ENCODE data around the gene CADPS2. TPM values are rescaled to one million over a fixed set of nuclear protein-coding genes. Genes with fewer than 3 reads are reported as not detected.

The CADPS2 gene
- polyA plus RNA-seq (2012; ENCODE audit: low read depth, missing spikeins) = 0.03 TPM

DNA sequence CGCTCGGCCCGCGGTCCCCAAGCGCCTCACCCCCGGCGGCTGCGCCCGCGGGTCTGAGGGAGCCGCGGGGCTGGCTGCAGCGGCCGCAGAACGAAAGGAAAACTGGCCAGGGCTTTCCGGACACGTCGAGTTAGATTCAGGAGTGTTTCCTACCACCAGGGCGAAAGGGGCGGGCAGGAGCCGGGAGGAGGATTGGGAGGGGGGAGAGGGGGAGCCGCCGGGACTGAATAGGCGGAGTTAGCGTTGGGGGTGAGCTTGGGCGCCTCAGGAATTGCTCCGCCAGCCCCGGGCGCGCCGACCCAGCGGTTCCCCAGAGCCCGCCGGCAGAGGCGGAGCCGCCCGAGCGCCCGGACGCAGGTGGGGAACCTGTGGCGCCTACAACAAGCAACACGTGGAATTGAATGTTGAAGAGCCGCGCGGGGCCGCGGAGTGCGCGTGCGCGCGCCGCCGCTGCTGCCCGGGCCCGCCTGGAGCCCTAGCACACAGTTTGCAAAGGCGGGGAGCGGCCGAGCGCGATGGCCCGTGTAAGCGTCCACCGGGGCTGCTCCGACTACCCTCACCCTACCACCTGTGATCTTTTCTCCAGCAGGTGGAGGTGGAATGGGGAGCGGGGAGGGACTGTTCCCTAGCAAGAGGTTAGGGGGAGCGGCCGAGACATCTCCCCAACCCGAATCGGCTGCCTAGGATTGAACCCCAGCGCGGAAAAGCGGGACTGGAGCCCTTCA is at the start of gene CADPS2:
TSS of gene CADPS2 (minus strand) at position 104 of the 725 bp plus-strand sequence. CDS start 123 bp downstream, outside the sequence.
- TF ChIP-seq TAF1 (IDR thresholded peaks at IDR 0.05; ENCODE audit: low read depth, low read length) (no peak), SPI1 (IDR thresholded peaks at IDR 0.05; ENCODE audit: low read depth, low read length) (no peak), PAX5 (IDR thresholded peaks at IDR 0.05; ENCODE audit: insufficient read depth, low read length, severe bottlenecking) (no peak), POU2F2 (IDR thresholded peaks at IDR 0.05; ENCODE audit: low read depth, low read length) (no peak), POLR2AphosphoS5 (IDR thresholded peaks at IDR 0.05; ENCODE audit: low read depth, low read length) (no peak), POLR2A (IDR thresholded peaks at IDR 0.05; ENCODE audit: low read depth, low read length) (no peak)
- DNase-seq (ENCODE audit: insufficient read length, low spot score) (peak; percentile 53), FAIRE-seq (no peak)

DNA sequence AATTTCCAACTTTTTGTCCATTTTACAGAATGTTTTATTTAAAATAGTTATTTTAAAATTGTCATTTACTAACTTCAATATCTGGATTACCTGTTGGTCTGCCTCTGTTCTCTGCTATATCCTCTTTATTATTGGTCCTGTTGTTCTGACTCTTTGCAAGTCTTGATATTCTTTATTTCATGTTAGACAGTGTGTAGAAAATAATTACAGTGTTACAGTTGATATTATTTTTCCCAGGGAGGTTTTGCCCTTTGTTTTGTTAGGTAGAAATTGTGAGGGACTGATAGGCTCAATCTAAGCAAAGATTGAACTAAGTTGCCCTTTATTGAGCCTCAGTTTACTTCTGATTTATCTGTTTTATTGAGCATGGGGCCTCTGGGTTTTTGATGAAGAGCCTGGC is 49.4 kb upstream of the CADPS2 start:
- DNase-seq (ENCODE audit: insufficient read length, low spot score) (no peak), FAIRE-seq (no peak)
- TF ChIP-seq POLR2A (IDR thresholded peaks at IDR 0.05; ENCODE audit: low read depth, low read length) (no peak), POLR2AphosphoS5 (IDR thresholded peaks at IDR 0.05; ENCODE audit: low read depth, low read length) (no peak), SPI1 (IDR thresholded peaks at IDR 0.05; ENCODE audit: low read depth, low read length) (no peak), TAF1 (IDR thresholded peaks at IDR 0.05; ENCODE audit: low read depth, low read length) (no peak), PAX5 (IDR thresholded peaks at IDR 0.05; ENCODE audit: insufficient read depth, low read length, severe bottlenecking) (no peak), POU2F2 (IDR thresholded peaks at IDR 0.05; ENCODE audit: low read depth, low read length) (no peak)

DNA sequence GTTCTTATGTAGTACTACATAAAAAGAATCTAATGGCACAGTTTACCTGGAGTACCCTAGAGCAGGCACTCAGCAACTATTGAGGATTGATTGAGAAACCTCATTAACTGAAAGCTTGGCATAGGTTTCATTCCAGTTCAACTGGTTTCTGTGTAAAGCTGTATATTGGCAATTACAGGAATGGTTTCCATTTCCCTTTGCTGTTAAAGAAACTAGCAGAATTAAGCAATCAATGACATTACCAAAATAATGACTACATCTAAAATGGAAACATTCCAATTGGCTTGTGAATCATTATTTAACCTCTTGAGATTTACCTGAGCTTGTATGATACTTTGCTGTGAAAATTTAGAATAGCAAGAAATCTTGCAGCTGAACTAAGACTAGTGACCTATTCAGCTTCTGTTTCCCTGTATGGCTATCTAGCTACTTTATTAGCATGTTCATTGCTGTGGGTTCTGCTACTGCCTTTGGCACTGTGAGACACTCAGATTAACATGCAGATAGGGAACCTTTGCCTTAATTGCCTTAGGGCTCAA is 33.5 kb upstream of the CADPS2 start:
- no peak for TF ChIP-seq SPI1 (IDR thresholded peaks at IDR 0.05; ENCODE audit: low read depth, low read length)
- no peak for TF ChIP-seq POLR2A (IDR thresholded peaks at IDR 0.05; ENCODE audit: low read depth, low read length)
- no peak for TF ChIP-seq TAF1 (IDR thresholded peaks at IDR 0.05; ENCODE audit: low read depth, low read length)
- no peak for TF ChIP-seq POLR2AphosphoS5 (IDR thresholded peaks at IDR 0.05; ENCODE audit: low read depth, low read length)
- no peak for TF ChIP-seq POU2F2 (IDR thresholded peaks at IDR 0.05; ENCODE audit: low read depth, low read length)
- DNase-seq (ENCODE audit: insufficient read length, low spot score) = no peak
- FAIRE-seq = no peak

DNA sequence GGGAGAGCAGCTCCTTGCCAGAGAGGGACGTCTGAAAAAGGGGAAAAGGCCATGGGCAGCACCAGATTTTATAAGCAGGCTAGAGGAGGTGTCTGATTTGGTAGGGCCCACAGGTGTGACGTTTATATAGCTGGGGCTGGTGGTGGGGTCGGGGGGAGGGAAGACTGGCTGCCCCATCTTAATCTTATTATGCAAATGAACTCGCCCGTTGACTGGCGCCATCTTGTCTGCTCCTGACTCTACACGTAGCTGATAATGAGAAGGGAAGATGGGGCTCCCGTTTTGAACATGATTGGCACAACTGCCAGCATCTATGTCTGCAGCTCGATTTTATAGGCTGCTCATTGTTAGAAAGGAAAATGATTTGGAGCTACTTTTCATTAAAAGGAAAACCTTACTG is 28.6 kb upstream of the CADPS2 start:
- DNase-seq (ENCODE audit: insufficient read length, low spot score) = no peak
- TF ChIP-seq POLR2AphosphoS5 (IDR thresholded peaks at IDR 0.05; ENCODE audit: low read depth, low read length) (no peak), POU2F2 (IDR thresholded peaks at IDR 0.05; ENCODE audit: low read depth, low read length) (no peak), TAF1 (IDR thresholded peaks at IDR 0.05; ENCODE audit: low read depth, low read length) (no peak), POLR2A (IDR thresholded peaks at IDR 0.05; ENCODE audit: low read depth, low read length) (no peak), PAX5 (IDR thresholded peaks at IDR 0.05; ENCODE audit: insufficient read depth, low read length, severe bottlenecking) (no peak), SPI1 (IDR thresholded peaks at IDR 0.05; ENCODE audit: low read depth, low read length) (no peak)
- FAIRE-seq = no peak

DNA sequence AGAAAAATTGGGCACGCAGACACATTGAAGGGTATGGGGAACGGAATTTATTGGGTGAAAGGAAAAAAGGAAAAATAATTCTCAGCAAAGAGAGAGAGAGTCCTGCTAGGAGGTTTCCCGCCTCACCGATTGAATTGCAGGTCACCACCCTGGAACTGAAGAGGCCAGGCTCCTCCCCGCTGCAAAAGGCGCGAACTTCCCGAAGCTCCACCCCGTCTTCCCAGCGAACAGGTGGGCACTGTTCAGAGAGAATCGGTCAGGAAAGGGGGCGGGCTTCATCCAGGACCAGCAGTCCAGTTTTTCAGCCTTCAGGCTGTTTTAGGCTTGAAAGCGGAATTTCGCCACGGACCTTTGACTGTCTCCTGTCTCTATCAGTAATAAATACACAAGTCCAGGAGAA is 27.3 kb upstream of the CADPS2 start:
- no peak for FAIRE-seq

DNA sequence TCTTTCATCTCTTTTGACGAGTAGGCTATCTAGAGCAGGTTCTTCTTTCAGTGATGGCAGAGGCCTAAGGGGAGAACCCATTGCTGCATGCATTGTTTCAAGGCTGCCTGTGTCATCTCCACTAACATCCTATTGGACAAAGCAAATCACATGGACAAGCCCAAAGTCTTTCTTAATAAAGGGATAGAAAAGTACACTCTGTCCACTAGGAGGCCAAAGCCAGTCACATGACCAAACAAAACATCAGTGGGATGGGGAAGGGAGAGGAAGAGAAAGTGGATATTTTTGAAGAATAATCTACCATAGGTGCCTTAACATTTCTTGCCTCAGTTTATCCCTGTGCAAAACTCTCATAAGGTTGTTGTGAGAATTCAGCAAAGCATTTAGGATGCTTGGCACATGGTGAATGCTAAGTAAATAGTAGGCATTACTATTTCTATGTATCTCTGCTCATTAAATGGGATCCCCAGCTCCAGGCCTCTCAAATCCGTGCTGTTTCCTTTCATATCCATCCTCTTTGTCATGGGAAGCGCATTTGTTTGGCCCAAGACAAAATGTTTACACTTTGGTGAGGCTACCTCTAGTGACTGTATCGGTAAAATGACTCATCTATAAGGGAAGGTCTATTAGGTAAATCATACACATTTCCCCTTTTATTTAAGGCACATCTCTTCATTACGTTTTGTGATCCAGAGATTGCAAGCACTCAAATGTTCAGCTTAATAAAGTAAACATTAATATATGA is 16.7 kb upstream of the CADPS2 start:
- TF ChIP-seq POU2F2 (IDR thresholded peaks at IDR 0.05; ENCODE audit: low read depth, low read length) = no peak
- no peak for TF ChIP-seq TAF1 (IDR thresholded peaks at IDR 0.05; ENCODE audit: low read depth, low read length)
- FAIRE-seq (no peak), DNase-seq (ENCODE audit: insufficient read length, low spot score) (no peak)

More for the DNA sequence above, 27.3 kb upstream of the CADPS2 start:
- no peak for DNase-seq (ENCODE audit: insufficient read length, low spot score)
- TF ChIP-seq POLR2AphosphoS5 (IDR thresholded peaks at IDR 0.05; ENCODE audit: low read depth, low read length) (no peak), SPI1 (IDR thresholded peaks at IDR 0.05; ENCODE audit: low read depth, low read length) (no peak), POU2F2 (IDR thresholded peaks at IDR 0.05; ENCODE audit: low read depth, low read length) (no peak), POLR2A (IDR thresholded peaks at IDR 0.05; ENCODE audit: low read depth, low read length) (no peak), PAX5 (IDR thresholded peaks at IDR 0.05; ENCODE audit: insufficient read depth, low read length, severe bottlenecking) (no peak), TAF1 (IDR thresholded peaks at IDR 0.05; ENCODE audit: low read depth, low read length) (no peak)

DNA sequence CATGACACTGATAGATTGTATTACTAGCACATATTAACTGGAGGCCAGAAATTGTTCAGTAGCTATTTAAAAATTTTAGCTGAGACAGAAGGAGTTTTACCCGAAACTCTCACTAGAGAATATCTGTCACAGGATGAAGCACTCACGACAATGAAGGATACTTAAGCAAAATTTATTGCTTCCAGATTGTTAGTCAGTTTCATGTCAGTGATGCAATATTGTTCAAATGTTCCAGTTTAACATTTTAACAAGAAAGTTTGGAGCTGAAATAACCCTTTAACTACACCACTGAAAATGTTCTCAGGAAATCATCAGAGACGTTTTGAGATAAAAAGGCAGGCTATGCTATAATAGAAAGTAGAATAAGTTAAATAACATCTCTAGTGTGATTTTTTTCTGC is 15.0 kb upstream of the CADPS2 start:
- no peak for TF ChIP-seq TAF1 (IDR thresholded peaks at IDR 0.05; ENCODE audit: low read depth, low read length)
- no peak for TF ChIP-seq POLR2AphosphoS5 (IDR thresholded peaks at IDR 0.05; ENCODE audit: low read depth, low read length)
- no peak for TF ChIP-seq POLR2A (IDR thresholded peaks at IDR 0.05; ENCODE audit: low read depth, low read length)
- no peak for TF ChIP-seq POU2F2 (IDR thresholded peaks at IDR 0.05; ENCODE audit: low read depth, low read length)
- no peak for TF ChIP-seq SPI1 (IDR thresholded peaks at IDR 0.05; ENCODE audit: low read depth, low read length)
- no peak for TF ChIP-seq PAX5 (IDR thresholded peaks at IDR 0.05; ENCODE audit: insufficient read depth, low read length, severe bottlenecking)
- FAIRE-seq = no peak
- DNase-seq (ENCODE audit: insufficient read length, low spot score) = no peak

DNA sequence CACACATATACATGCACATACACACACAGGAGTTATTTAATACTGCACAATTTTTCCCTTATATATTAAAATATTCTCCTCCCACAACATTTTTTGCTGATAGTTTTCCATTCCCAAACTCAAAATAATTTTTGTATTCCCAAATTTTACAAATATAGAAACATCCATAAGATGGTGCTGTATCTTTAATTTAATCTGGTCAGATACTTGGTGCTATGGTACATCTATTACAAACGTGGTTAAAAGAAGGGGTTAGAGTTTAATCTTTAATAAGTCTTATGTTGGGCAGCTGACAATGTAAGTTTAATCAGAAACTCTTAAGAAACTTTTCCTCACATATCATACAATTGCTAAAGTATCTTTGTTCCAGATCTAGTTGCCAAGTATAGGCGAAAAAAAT is 10.2 kb upstream of the CADPS2 start:
- DNase-seq (ENCODE audit: insufficient read length, low spot score) = no peak
- FAIRE-seq = no peak
- TF ChIP-seq TAF1 (IDR thresholded peaks at IDR 0.05; ENCODE audit: low read depth, low read length) = no peak
- TF ChIP-seq PAX5 (IDR thresholded peaks at IDR 0.05; ENCODE audit: insufficient read depth, low read length, severe bottlenecking) = no peak
- no peak for TF ChIP-seq POLR2A (IDR thresholded peaks at IDR 0.05; ENCODE audit: low read depth, low read length)
- no peak for TF ChIP-seq SPI1 (IDR thresholded peaks at IDR 0.05; ENCODE audit: low read depth, low read length)
- TF ChIP-seq POU2F2 (IDR thresholded peaks at IDR 0.05; ENCODE audit: low read depth, low read length) = no peak
- no peak for TF ChIP-seq POLR2AphosphoS5 (IDR thresholded peaks at IDR 0.05; ENCODE audit: low read depth, low read length)

DNA sequence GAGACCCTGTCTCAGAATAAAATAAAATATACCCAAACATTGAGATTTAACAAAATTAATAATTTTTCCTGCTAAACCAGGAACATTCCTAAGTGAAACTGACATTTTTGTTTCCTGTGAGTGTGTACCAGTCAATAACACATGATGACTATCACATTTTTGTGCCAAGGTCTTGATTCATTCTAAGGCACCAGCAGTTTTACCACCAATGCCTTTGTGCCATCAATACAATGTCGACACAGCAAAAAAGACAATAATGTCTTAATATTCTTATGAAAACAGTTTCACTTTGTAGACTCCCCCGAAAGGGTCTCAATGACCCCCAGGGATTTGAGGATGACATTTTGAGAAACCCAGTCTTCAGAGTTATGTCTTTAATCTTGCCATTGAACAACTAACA is 7.2 kb upstream of the CADPS2 start:
- no peak for TF ChIP-seq PAX5 (IDR thresholded peaks at IDR 0.05; ENCODE audit: insufficient read depth, low read length, severe bottlenecking)
- no peak for TF ChIP-seq TAF1 (IDR thresholded peaks at IDR 0.05; ENCODE audit: low read depth, low read length)
- TF ChIP-seq POLR2A (IDR thresholded peaks at IDR 0.05; ENCODE audit: low read depth, low read length) = no peak
- TF ChIP-seq POLR2AphosphoS5 (IDR thresholded peaks at IDR 0.05; ENCODE audit: low read depth, low read length) = no peak
- TF ChIP-seq SPI1 (IDR thresholded peaks at IDR 0.05; ENCODE audit: low read depth, low read length) = no peak
- FAIRE-seq = no peak
- no peak for DNase-seq (ENCODE audit: insufficient read length, low spot score)
